Activated CD4-positive, CD25-positive, alpha-beta regulatory T cell treated with anti-CD3 and anti-CD28 coated beads, Interleukin-2, amount 50 U/mL, for 72 hours (primary cell): ENCODE results near the gene PITPNM2.
"Not testable (repeated sequence)": the region's sequence is repeated elsewhere in the genome, so short reads cannot be mapped to it uniquely, and the experiment has no call there.

Experiments used
- DNase-seq: peaks from one replicate; pipeline ENCODE4 v3.0.0; 2021

PITPNM2 gene

GRCh38 chr12:123118497-123118896 lies 32.4 kb downstream of the PITPNM2 start:
- DNase-seq, result no peak

- DNase-seq, result no peak
Measured at GRCh38 chr12:123115409-123116121, 35.3 kb downstream of the PITPNM2 start.

GRCh38 chr12:123114304-123115083 lies 36.4 kb downstream of the PITPNM2 start:
- no peak for DNase-seq

GRCh38 chr12:123113026-123113425 lies 37.9 kb downstream of the PITPNM2 start:
- no peak for DNase-seq

- no peak for DNase-seq
Measured at GRCh38 chr12:123111498-123112165, 39.3 kb downstream of the PITPNM2 start.

- DNase-seq, result no peak
Measured at GRCh38 chr12:123109319-123109772, 41.5 kb downstream of the PITPNM2 start.

GRCh38 chr12:123108682-123109066 lies 42.2 kb downstream of the PITPNM2 start:
- DNase-seq, result no peak

- DNase-seq, result no peak
Measured at GRCh38 chr12:123107926-123108681, 42.8 kb downstream of the PITPNM2 start.

GRCh38 chr12:123106640-123107359 lies 44.1 kb downstream of the PITPNM2 start:
- DNase-seq, result peak; percentile 68

GRCh38 chr12:123105211-123105826 lies 45.6 kb downstream of the PITPNM2 start:
- no peak for DNase-seq

- DNase-seq, result no peak
Measured at GRCh38 chr12:123104809-123105208, 46.1 kb downstream of the PITPNM2 start.

GRCh38 chr12:123104094-123104493 lies 46.8 kb downstream of the PITPNM2 start:
- DNase-seq, result not testable (repeated sequence)

GRCh38 chr12:123102781-123103503 lies 47.9 kb downstream of the PITPNM2 start:
- DNase-seq, result no peak

GRCh38 chr12:123102366-123102765 lies 48.5 kb downstream of the PITPNM2 start:
- no peak for DNase-seq

- DNase-seq, result no peak
Measured at GRCh38 chr12:123101526-123101925, 49.4 kb downstream of the PITPNM2 start.
